GM10847 (cell line): ENCODE results near the gene DNAJC21.

Experiments used
- POLR2A ChIP-seq: IDR thresholded peaks from 2 replicates; pipeline ENCODE4 v1.6.1; 2011; ENCODE audit not compliant: insufficient read length; ENCODE audit errors: extremely low read depth

Gene DNAJC21

GRCh38 chr5:34914671-34915138 is 14.7 kb upstream of the DNAJC21 start:
- no peak for TF ChIP-seq POLR2A

- TF ChIP-seq POLR2A, result peak; percentile 75
Observed at GRCh38 chr5:34915139-34915855, 14.1 kb upstream of the DNAJC21 start, which contains the start of the genes BRIX1 and RAD1. TSS of gene BRIX1 (plus strand) at chr5:34915711. CDS start at chr5:34915739, 28 bp downstream. TSS of gene RAD1 (minus strand) at chr5:34915504. CDS start at chr5:34914892, 612 bp downstream.

- TF ChIP-seq POLR2A, result no peak
Observed at GRCh38 chr5:34915856-34916192, 13.5 kb upstream of the DNAJC21 start.

GRCh38 chr5:34916518-34916917 is 12.8 kb upstream of the DNAJC21 start:
- TF ChIP-seq POLR2A, result no peak

- TF ChIP-seq POLR2A, result no peak
Observed at GRCh38 chr5:34918025-34918424, 11.3 kb upstream of the DNAJC21 start.

- no peak for TF ChIP-seq POLR2A
Observed at GRCh38 chr5:34919077-34919476, 10.3 kb upstream of the DNAJC21 start.

GRCh38 chr5:34923694-34924461 is 5.5 kb upstream of the DNAJC21 start:
- no peak for TF ChIP-seq POLR2A

GRCh38 chr5:34924462-34924765 is 4.9 kb upstream of the DNAJC21 start:
- no peak for TF ChIP-seq POLR2A

- no peak for TF ChIP-seq POLR2A
Observed at GRCh38 chr5:34926318-34926888, 3.0 kb upstream of the DNAJC21 start.

GRCh38 chr5:34927785-34928184 is 1.6 kb upstream of the DNAJC21 start:
- TF ChIP-seq POLR2A, result no peak

GRCh38 chr5:34928267-34928666 is 1.1 kb upstream of the DNAJC21 start:
- no peak for TF ChIP-seq POLR2A

- TF ChIP-seq POLR2A, result no peak
Observed at GRCh38 chr5:34929720-34930461, 532 bp downstream of the DNAJC21 start.

GRCh38 chr5:34930462-34930844 is 1.1 kb downstream of the DNAJC21 start:
- TF ChIP-seq POLR2A, result no peak

- no peak for TF ChIP-seq POLR2A
Observed at GRCh38 chr5:34930870-34931269, 1.5 kb downstream of the DNAJC21 start.

GRCh38 chr5:34932947-34933346 is 3.6 kb downstream of the DNAJC21 start:
- no peak for TF ChIP-seq POLR2A
